GM19467 (cell line): ENCODE data around the gene PTX4.

Experiments
- ATAC-seq: cut with Tn5 transposase; IDR thresholded peaks from one replicate; pipeline ENCODE4 v1.9.1; 2021; ENCODE audit warnings: mild to moderate bottlenecking, moderate library complexity; ENCODE audit not compliant: unreplicated experiment

Gene PTX4

GRCh38 chr16:1525871-1526607, 37.3 kb upstream of the PTX4 start:
- no peak for ATAC-seq

- ATAC-seq = no peak
These were observed 35.6 kb upstream of the PTX4 start for GRCh38 chr16:1524366-1524765.

- ATAC-seq = no peak
These were observed 35.0 kb upstream of the PTX4 start for GRCh38 chr16:1523581-1524245.

GRCh38 chr16:1520461-1520860, 31.7 kb upstream of the PTX4 start:
- ATAC-seq = no peak

DNA sequence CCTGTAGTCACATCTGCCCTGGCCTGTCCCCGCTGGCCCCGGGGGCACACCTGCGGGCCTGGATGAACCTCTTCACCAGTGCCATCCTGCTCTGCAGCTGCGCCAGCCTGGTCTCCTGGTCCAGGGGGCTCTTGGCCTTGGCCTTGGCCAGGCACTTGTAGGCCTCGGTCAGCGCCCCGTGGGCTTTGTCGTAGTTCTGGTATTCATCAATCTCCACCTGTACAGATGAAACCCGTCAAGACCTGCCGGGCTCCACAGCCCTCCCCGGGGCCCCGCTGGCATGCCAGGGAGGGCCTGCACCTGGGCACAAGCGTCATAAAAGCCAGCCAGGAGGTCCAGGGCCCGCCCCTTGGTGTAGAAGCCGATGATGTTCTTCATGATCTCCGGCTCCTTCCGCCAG, 31.1 kb upstream of the PTX4 start:
- no peak for ATAC-seq

- ATAC-seq = no peak
These were observed 29.9 kb upstream of the PTX4 start for GRCh38 chr16:1518626-1519135.

- ATAC-seq = no peak
These were observed 25.8 kb upstream of the PTX4 start for GRCh38 chr16:1514507-1514906.

DNA sequence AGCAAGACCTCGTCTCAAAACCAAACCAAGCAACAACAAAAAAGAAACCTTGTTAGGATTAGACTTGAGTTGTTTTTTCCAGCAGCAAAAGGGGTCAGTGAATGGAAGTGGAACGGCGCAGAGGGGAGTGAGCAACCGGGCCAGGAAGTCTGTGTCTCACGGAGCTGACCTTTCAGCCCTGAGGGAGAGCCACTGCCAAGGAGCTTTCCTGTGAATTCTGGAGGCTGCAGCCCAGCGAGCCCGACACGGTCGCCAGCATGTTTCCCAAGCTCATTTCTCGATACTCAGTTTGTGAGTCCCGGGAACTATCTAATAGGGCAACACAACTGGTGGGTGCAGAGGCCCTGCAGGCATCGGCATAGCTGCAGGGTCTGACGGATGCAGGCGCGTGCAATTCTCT, 24.0 kb upstream of the PTX4 start:
- ATAC-seq = no peak

DNA sequence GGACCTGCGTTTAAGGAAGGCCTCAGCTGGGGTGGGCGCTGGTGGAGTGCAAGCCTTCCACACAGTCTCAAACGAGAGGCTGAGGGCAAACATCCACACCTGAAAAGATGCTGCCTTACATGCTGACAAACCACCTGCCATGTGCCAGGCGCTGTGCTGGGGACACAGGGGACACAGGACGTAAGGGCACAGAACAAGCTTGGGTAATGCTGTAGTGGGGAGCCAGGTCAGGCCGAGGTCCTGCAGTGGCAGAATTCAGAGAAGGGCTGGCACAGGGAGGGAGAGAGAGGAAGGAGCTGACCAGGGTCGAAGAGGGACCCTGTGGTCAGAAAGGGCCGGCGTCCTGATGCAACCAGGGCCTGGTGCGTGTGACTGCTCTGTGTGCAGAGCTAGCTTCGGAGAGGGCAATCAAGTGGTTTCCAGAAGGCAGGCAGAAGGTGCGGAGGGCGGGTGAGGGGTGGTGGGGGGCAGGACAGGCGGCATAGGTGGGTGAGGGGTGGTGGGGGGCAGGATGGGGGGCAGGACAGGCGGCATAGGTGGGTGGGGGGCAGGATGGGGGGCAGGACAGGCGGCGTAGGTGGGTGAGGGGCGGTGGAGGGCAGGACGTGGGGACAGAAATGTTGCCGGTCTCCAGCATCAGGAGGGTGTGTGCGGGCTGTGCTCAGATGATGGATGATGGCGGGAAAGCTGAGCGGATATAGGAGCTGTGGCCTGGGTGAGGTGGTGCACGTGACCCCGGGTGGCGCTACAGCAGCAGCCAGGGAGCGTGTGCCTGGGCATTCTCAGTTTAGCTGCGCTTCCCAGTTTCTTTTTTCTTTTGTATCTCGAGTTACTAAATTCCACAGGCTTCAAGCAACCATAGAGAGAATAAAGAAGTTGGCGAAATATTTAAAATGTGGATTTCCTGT, 23.2 kb upstream of the PTX4 start:
- ATAC-seq = no peak

GRCh38 chr16:1510941-1511351, 22.2 kb upstream of the PTX4 start:
- no peak for ATAC-seq

DNA sequence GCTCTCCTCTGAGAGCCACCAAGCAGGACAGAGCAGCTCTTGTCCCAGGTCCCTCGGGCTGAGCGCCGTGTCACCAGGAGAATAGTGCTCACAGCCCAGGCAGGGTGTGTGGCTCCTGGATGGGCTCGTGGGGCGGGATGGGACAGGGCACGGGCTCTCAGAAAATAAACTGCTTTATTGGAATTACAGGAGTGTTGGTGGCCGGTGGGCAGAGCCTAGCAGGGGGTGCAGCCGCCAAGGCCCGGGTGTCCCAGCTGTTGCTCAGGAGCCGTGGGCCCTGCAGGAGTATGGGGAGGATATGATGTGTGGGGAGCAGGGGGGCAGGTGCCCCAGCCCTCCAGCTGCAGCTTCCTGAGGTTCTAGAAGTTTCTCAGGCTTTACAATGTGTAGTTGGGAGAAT, 21.5 kb upstream of the PTX4 start:
- no peak for ATAC-seq

DNA sequence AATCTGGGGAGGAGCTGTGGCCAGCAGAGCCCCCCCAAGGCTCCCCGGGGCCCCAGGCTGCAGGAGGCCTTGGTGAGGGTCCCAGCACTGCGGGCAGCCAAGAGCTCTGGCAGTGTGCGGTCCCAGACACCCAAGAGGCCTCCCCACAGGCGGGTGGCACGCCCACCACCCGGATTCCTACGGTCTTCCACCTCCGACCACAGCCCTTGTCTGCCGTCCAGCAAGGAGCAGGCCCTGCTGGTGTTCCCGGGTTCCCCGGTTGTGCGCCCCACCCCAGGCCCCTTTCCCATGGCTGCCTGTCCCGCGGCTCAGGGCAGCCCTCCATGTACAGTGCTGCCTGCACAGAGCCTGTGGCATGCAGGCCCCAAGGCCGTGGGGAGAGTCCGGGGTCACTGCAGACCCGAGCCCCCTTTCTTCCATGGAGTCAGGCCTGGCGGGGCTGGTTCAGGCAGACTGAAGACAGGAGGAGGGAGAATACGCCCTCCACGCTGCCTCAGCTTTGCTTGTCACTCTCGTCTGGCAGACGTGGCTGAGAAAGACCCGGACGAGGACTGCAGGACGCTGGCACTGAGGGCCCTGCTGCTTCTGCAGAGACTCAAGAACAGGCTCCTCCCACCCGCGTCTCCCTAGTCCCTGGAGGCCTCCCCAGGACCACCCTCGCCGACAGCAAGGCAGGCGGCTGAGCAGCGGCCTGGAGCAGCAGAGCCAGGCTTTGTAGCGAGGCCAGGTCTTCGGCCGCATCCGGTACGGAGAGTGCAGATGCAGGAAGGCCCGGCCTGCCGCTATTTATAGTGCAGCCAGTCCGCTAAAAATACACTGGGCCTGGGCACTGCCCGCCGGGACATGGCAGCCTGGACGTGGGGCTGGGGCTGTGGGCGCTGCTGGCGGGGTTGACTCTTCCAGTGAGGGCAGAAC, 20.8 kb upstream of the PTX4 start:
- no peak for ATAC-seq

DNA sequence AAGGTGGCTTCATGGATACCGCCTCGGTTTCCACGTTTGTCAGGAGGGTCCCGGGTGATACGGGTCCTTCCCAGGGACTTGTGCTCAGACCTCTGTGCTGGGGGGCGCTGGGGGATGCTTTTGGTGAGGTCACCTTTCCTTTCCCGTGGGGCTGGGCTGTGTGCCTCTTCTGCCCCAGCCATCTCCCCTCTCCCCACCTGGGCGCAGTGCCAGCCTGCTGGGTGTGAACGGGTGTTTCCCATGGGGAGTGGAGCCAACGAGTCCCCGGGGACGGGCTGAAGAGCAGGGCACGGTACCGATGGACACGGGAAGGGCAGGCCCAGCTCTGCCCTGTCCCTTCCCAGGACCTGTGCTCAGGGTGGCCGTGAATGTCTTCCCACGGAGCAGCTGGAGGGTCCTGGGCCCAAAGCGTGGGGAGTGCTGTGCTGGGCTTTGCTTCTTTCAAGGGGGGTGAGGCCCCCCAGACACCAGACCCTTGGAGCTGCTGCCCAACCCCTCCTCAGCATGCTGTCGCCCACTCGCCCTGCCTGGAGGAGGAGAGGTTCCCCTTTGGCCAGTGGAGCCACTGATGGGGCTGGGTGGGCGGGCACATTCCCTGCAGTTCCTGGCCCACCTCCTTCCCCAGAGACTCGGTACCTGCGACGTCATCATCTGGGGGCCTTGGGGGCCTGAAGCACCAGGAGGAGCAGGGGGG, 19.9 kb upstream of the PTX4 start:
- ATAC-seq = no peak

- no peak for ATAC-seq
These were observed 17.9 kb upstream of the PTX4 start for GRCh38 chr16:1506494-1507213.

DNA sequence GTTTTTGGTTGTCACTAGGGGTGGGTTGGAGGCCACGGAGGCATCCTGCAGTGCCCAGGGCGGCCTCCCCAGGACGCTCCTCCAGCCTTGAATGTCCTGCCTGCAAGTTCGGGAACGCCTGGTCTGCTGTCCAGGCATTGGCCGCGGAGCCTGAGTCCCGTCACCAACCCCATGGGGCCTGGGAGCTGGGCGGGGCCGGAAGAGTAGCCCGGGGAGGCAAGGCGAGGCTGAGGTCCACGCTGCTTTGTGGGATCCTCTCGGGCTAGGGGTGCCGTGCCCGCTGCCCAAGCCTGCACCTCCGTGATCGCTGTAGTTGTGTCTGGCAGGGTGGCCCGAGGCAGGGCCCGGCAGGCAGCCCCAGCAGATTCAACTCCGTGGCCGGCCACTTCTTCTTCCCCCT, 17.2 kb upstream of the PTX4 start:
- ATAC-seq = no peak

DNA sequence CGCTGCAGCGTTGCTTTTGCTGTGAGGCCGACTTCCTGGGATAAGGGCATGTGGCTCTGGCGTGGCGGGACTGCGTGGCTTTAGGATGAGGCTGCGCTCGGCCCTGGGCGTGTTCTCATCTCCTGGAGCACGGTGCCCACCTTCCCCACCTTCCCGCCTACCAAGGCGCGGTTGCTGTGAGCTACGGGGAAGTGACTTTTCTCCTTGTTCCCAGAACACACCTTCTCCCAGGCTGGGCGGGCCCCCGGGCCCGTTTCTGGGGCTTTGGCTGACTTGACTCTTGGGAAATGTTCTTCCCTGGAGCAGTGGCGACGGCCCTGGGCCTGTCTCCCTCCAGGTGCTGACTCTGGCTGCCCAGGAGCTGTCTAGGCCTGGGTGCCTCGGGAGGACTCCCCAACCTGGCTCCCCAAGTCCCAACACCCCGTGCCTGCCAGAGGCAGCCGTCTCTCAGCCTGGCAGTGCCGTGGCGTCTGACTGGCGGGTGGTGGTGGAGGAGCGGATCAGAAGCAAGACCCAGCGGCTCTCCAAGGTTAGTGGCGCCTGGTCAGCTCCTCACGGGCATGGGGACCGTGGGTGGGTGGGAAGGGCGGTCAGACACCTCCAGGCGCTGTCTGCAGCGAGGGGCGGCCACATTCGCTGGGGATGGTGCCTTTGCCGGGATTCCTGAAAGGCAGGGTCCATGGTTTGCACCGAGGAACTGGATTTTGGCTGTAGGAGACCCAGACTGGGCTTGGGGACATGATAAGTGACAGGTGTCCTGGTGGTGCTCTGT, 16.5 kb upstream of the PTX4 start:
- ATAC-seq = no peak

GRCh38 chr16:1503110-1503955, 14.6 kb upstream of the PTX4 start:
- no peak for ATAC-seq
